HCT116 (cell line): ENCODE measurements around the gene IL1F10. TPM values are rescaled to one million over a fixed set of nuclear protein-coding genes. Genes with fewer than 3 reads are reported as not detected.

Source experiments
- ATAC-seq: fragments of 200-7000 bp; cut with Tn5 transposase; 2 replicates; pipeline ENCODE4 v1.9.1; 2020; ENCODE audit warnings: mild to moderate bottlenecking, moderate library complexity
- BruUV-seq: library from RNA; stranded (reverse); fragments of 400-500 nt; replicated peaks from 2 replicates; lab custom pipeline; 2021; lab: Mats Ljungman, UMichigan
- CTCF ChIA-PET: fragments of 300-600 bp; sonication (Branson Sonifier 250); formaldehyde crosslinking; loops from one replicate; lab custom pipeline; 2021; ENCODE audit warnings: antibody characterized with exemption; lab: Charles Lee
- POLR2A ChIA-PET: fragments of 300-600, 350-600 bp; sonication (Branson Sonifier 250); formaldehyde crosslinking; loops from one replicate; lab custom pipeline; 2021; ENCODE audit warnings: antibody characterized with exemption; lab: Charles Lee
- RAD21 ChIA-PET, 2 experiments: fragments of 300-600 bp; sonication (Branson Sonifier 250); formaldehyde crosslinking; loops; one replicate each; lab custom pipeline; 2023; ENCODE audit warnings: low total read pairs in 2 of 2; ENCODE audit not compliant: uncharacterized antibody in 2 of 2, unreplicated experiment in 2 of 2, low non-redundant PET in 1 of 2; lab: Charles Lee
- DNase-seq: peaks from one replicate; pipeline ENCODE4 v3.0.0-alpha.2; 2010; ENCODE audit warnings: low read depth, low spot score
- H2AFZ ChIP-seq: fragments of 200-600 bp; shearing (Covaris generic), sonication (generic); 2 replicates; pipeline ENCODE4 v1.6.1; 2017; ENCODE audit warnings: low read depth, mixed run types, mixed read lengths, antibody characterized with exemption, low read length; ENCODE audit not compliant: poor library complexity, severe bottlenecking
- H3K27ac ChIP-seq: 2 replicates; pipeline ENCODE4 v1.5.1; 2012; ENCODE audit warnings: low read depth, low read length
- H3K27me3 ChIP-seq: fragments of 200-600 bp; sonication (generic); 2 replicates; pipeline ENCODE4 v1.6.1; 2016; ENCODE audit warnings: mixed run types, low read length, mixed read lengths; ENCODE audit not compliant: insufficient read depth
- H3K36me3 ChIP-seq, 2 experiments: fragments of 200-500 bp in 1 of 2; fragments of 200-600 bp in 1 of 2; sonication (Bioruptor generic) in 1 of 2; sonication (generic) in 1 of 2; 2 replicates each; pipeline versions ENCODE4 v1.5.1 to v1.6.1; 2014 to 2016; ENCODE audit warnings: low read length in 2 of 2, inconsistent platforms in 1 of 2, mixed read lengths in 1 of 2, mixed run types in 1 of 2; ENCODE audit not compliant: insufficient read depth in 2 of 2, control insufficient read depth in 1 of 2
- H3K4me1 ChIP-seq, 2 experiments: fragments of 200-600 bp in 1 of 2; sonication (generic) in 1 of 2; 2 replicates each; pipeline versions ENCODE4 v1.5.1 to v1.6.1; 2012 to 2017; ENCODE audit warnings: low read length in 2 of 2, inconsistent platforms in 1 of 2, mild to moderate bottlenecking in 1 of 2, mixed read lengths in 1 of 2, mixed run types in 1 of 2, moderate library complexity in 1 of 2; ENCODE audit not compliant: insufficient read depth in 2 of 2, control insufficient read depth in 1 of 2
- H3K4me2 ChIP-seq: fragments of 200-600 bp; sonication (generic); 2 replicates; pipeline ENCODE4 v1.6.1; 2017; ENCODE audit warnings: mixed run types, low read length, mixed read lengths
- H3K4me3 ChIP-seq, 2 experiments: fragments of 200-600 bp in 1 of 2; sonication (generic) in 1 of 2; replicated peaks in 1 of 2; 2 replicates each; pipeline ENCODE4 v1.5.1; 2011 to 2016; ENCODE audit warnings: low read length in 2 of 2, control low read depth in 1 of 2, low read depth in 1 of 2, mild to moderate bottlenecking in 1 of 2, mixed read lengths in 1 of 2, mixed run types in 1 of 2
- H3K79me2 ChIP-seq: fragments of 200-600 bp; sonication (generic); 2 replicates; pipeline ENCODE4 v1.6.1; 2017; ENCODE audit warnings: mild to moderate bottlenecking, mixed run types, low read length, moderate library complexity, mixed read lengths; ENCODE audit not compliant: insufficient read depth
- H3K9ac ChIP-seq: fragments of 200-600 bp; sonication (generic); 2 replicates; pipeline ENCODE4 v1.6.1; 2016; ENCODE audit warnings: low read length, mixed read lengths
- H3K9me2 ChIP-seq: fragments of 200-600 bp; sonication (generic), shearing (Covaris generic); 2 replicates; pipeline ENCODE4 v1.6.1; 2017; ENCODE audit warnings: mixed run types, mild to moderate bottlenecking, moderate library complexity; ENCODE audit not compliant: insufficient read depth
- H3K9me3 ChIP-seq, 2 experiments: fragments of 200-500 bp in 1 of 2; fragments of 200-600 bp in 1 of 2; sonication (Bioruptor generic) in 1 of 2; sonication (generic) in 1 of 2; 2 replicates each; pipeline ENCODE4 v1.6.1; 2014 to 2017; ENCODE audit warnings: low read length in 2 of 2, mixed read lengths in 2 of 2, inconsistent platforms in 1 of 2, low read depth in 1 of 2, mild to moderate bottlenecking in 1 of 2, mixed run types in 1 of 2, moderate library complexity in 1 of 2; ENCODE audit not compliant: control insufficient read depth in 1 of 2, insufficient read depth in 1 of 2
- H4K20me1 ChIP-seq: fragments of 200-600 bp; sonication (generic), shearing (Covaris generic); 2 replicates; pipeline ENCODE4 v1.6.1; 2017; ENCODE audit warnings: mixed run types, mild to moderate bottlenecking, moderate library complexity; ENCODE audit not compliant: insufficient read depth
- EGR1 ChIP-seq: IDR thresholded peaks from 2 replicates; pipeline ENCODE4 v1.6.1; 2012; ENCODE audit warnings: low read depth
- POLR2AphosphoS5 ChIP-seq: IDR thresholded peaks from 2 replicates; pipeline ENCODE4 v1.6.1; 2011; ENCODE audit warnings: mild to moderate bottlenecking, low read depth, low read length, moderate library complexity
- SIN3A ChIP-seq: IDR thresholded peaks from 2 replicates; pipeline ENCODE4 v1.6.1; 2012; ENCODE audit warnings: low read depth
- intact Hi-C: fragments of 100-400 bp; cut with micrococcal nuclease; formaldehyde crosslinking; loops from 2 replicates; pipeline ENCODE4 v1.10.0; 2022
- total RNA-seq: library from RNA; stranded (reverse); gene quantifications from one replicate; pipeline ENCODE4 v1.2.1, GENCODE V29; 2021; ENCODE audit not compliant: unreplicated experiment
- TF ChIP-seq, protein P1 (sequence below): IDR thresholded peaks from 2 replicates; pipeline ENCODE4 v1.6.1; 2012; ENCODE audit warnings: low read depth

IL1F10 gene
- total RNA-seq, 1 experiment from 2014 or later: not detected

- Histone ChIP-seq H3K4me2 (no peak overlapping the region), H3K4me3 (no peak overlapping the region), H2AFZ (no peak overlapping the region), H3K79me2 (no peaks in the 10 kb centered on the region), H4K20me1 (no peaks in the 10 kb centered on the region), H3K36me3 (no peaks in the 10 kb centered on the region), H3K4me1 (peaks cover 5 to 18% of the 10 kb centered on the region in 2 experiments), H3K27me3 (no peaks in the 10 kb centered on the region; the same call in 1 of the 2 replicates), H3K9ac (no peak overlapping the region), H3K27ac (no peak overlapping the region), H3K9me3 (no peaks in the 10 kb centered on the region), H3K9me2 (no peaks in the 10 kb centered on the region)
- BruUV-seq: no TSS peak
- intact Hi-C loops: no loop called here
- TF ChIP-seq, protein P1, sequence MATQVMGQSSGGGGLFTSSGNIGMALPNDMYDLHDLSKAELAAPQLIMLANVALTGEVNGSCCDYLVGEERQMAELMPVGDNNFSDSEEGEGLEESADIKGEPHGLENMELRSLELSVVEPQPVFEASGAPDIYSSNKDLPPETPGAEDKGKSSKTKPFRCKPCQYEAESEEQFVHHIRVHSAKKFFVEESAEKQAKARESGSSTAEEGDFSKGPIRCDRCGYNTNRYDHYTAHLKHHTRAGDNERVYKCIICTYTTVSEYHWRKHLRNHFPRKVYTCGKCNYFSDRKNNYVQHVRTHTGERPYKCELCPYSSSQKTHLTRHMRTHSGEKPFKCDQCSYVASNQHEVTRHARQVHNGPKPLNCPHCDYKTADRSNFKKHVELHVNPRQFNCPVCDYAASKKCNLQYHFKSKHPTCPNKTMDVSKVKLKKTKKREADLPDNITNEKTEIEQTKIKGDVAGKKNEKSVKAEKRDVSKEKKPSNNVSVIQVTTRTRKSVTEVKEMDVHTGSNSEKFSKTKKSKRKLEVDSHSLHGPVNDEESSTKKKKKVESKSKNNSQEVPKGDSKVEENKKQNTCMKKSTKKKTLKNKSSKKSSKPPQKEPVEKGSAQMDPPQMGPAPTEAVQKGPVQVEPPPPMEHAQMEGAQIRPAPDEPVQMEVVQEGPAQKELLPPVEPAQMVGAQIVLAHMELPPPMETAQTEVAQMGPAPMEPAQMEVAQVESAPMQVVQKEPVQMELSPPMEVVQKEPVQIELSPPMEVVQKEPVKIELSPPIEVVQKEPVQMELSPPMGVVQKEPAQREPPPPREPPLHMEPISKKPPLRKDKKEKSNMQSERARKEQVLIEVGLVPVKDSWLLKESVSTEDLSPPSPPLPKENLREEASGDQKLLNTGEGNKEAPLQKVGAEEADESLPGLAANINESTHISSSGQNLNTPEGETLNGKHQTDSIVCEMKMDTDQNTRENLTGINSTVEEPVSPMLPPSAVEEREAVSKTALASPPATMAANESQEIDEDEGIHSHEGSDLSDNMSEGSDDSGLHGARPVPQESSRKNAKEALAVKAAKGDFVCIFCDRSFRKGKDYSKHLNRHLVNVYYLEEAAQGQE: no peak
- TF ChIP-seq POLR2AphosphoS5: no peak
- TF ChIP-seq SIN3A: no peak
- no peak for TF ChIP-seq EGR1
- RAD21 ChIA-PET: no interaction called here
- CTCF ChIA-PET: no interaction called here
- DNase-seq (no peak), ATAC-seq (no peak)
- POLR2A ChIA-PET: no interaction called here
Measured at GRCh38 chr2:113123726-113124125, 56.0 kb downstream of the IL1F10 start.
